Measurements from ENCODE around the gene SORT1.

Gene SORT1

GRCh38 chr1:109259674-109260557 lies 137.8 kb downstream of the SORT1 start:
- DNase-seq (ENCODE audit: low read depth) = no peak

All from activated T-cell treated with anti-CD3 and anti-CD28 coated beads for 1 hour (primary cell).